HTR-8/SVneo (cell line): ENCODE results near the gene MYO3B.
"Not testable (repeated sequence)": the region's sequence is repeated elsewhere in the genome, so short reads cannot be mapped to it uniquely, and the experiment has no call there.

ENCODE experiments used
- DNase-seq: peaks from one replicate; pipeline ENCODE4 v3.0.0; 2011; ENCODE audit warnings: low spot score, mixed read lengths; ENCODE audit not compliant: insufficient read length
- FAIRE-seq: peaks from 2 replicates; lab custom pipeline; 2011; peaks lifted over from hg19 to GRCh38; lab: Jason Lieb, UNC

Gene MYO3B

DNA sequence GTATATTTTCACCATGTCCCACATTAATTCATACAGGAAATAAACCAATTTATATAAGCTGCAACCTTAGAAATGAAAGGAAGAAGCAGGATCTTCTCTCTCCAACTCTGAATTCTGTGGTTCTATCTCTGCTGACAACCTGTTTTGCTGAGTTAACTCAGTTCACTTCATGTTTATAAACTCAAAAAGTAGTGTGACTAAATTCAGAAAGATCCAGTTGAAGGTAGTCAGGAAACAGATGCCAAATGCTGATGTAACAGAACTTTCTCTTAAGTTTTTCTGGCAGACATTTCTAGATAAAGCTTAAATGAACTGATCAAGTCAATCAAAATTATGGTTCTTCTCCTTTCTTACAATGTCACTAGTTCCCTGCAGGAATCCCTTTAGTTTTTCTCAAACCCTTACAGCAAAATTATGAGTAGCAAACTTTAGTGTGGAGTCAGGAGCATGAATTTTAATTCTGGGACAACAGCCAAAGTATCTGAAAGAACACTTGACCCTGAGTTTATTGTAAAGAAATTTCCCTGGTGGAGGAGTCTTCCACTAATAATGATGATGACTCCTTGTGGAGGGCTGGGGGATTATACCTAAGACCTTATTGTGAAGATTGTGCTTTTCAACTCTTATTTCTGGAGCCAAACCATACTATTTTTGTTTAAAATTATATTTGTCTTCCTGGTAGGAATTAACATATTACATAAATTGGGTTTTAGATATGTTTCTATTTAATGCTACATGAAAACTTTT, 216.9 kb downstream of the MYO3B start:
- FAIRE-seq (no peak), DNase-seq (no peak)

DNA sequence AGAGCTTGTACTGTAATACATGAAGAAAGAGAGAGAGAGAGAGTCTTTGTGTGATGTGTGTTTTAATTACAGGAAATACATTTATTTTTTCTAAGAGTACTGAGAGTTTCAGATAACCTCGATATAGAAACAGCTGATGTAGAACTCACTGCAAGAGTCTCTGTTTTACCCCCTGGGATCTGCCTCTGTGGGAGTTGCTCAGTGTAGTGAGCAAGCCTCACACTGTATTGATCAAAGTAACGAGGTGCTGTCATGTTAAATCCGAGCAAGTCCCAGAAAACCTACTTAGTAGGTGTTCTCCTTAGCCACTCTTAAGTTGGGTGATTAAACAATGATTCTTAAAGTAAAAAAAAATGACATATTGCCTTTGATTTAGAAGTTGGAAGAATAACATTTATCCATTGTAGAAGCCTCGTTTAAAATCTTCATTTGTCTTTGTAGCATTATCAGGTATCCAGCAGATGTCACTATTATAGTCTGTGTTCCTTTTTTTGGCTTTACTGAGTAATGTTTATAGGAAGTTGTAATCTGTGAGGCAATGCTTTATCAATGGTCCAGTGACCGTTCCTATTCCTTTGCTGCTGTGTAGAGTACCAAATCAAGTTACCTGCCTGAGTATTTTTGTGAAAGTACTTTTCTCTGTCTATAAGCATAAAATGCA, 219.0 kb downstream of the MYO3B start:
- no peak for FAIRE-seq
- peak; percentile 18 for DNase-seq

DNA sequence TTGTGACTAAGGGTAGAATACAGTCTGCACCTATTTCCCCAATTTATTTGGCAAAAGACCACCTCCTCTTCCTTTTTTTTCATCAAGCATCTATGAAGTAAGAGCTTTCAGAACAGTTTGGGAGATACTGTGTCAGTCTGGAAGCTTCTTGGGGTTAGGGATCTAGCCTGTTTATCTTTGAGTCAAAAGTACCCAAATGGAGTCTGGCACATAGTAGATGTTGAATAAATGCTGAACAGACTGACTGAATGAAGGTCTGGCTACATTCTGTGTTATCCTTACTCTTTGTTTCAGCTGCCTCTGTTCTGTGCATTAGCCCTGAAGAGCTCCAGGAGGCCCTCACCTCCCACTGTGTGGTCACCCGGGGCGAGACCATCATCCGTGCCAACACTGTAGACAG, 223.2 kb downstream of the MYO3B start:
- FAIRE-seq, result no peak

DNA sequence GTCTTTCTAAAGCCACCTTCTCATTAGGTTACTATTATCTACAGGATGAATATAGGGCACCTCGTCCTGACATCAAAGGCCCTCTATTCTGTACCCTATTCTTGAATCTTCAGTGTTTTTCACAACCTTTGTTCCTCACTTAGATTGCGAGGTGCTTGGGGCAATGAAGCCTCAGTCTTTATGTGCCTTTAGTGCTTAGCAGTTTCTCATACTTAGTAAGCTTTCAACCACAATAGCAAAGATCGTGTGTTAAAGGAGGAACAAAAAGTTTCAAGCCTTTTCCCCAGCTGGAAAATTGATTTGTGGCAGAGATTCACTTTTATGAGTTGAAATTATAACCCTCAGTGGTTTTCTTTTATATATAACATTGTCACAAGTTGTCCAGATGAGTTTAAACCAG, 226.9 kb downstream of the MYO3B start:
- DNase-seq (no peak), FAIRE-seq (no peak)

More for the DNA sequence above, 223.2 kb downstream of the MYO3B start:
- DNase-seq, result no peak

DNA sequence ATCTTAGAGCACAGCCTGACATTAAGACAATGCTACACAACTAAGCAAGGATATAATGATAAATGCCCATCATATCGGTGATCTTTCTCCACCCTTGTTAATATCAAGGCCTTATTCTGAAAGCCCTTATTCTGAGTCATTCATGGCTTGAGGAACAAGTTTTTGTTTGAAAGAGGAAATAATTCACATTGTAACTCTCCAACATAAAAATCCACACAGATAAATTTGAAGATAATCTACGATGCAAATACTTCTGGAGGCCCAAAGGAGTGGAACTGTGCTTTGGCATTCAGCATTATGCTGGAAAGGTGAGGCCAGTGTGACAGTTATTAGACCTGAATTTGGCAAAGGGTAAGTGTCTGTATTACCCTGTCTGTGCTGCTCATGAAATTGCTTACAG, 227.4 kb downstream of the MYO3B start:
- DNase-seq (no peak), FAIRE-seq (no peak)

DNA sequence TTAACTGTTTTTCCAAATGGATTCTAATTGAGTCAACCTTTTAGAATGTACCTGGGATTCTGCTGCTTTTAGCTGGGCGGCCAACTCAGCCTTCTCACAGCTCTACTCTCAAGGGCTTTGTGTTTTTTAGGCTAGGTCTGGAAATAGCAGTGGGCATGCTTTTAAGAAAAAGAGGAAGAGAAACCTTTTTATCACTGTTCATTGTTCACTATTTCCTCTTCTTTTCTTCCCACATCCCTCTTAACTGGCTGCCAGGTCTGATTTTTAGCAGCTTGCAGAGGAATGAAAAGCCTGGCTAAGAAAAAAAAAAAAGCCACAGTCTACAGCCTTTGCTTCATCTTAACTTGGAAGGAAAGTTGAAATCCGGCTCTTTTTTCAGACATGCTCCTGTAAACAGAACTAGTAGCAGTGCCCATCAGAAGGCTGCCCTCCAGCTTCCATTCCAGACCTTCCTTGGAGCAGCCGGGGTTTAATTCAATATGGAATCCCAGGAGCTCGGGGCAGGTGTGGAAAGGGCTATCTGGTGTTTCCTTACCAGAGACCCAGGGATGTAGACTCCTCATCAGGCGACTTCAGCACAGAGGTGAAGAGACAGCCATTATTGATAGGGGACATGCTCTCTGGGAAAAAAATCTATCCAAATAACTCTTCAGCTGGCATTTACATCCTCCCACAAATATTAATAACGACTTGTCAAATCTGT, 230.7 kb downstream of the MYO3B start:
- DNase-seq (no peak), FAIRE-seq (no peak)

DNA sequence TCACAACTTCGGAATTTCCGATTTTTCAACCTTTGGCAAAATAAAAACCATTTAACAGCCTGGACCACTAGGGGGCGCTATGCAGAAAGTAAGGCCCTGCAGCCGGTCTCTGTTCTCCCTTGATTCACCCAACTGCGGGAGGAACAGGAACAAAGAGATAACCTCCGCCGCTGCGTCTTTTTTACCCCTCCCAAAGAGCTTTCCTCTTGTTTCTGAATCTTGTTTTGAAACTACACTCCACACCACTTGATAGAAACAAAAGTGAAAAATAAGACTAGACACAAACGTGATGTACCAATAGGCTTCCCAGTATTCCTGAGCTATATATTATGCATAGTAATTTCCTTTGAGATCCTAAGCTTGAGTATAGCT, 231.2 kb downstream of the MYO3B start:
- FAIRE-seq, result no peak
- DNase-seq, result peak; percentile 47

DNA sequence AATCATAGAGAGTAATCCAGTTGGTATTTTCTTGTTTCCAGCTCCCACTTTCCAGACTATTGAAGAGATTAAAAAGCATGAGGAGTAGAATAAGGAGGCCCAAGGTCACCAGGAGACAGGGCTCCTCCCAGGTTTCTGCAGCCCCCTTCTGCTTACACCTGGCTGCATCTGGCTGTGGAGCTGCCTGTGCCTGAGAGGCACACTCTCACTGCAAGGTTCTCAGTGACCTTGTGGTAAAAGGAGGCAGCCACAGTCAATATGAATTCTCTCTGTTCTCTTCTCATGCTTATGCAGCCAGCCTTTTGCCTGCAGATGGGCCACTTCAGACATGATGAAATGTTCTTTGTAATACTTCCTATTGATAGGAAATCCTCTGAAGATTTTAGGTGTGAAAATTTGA, 233.7 kb downstream of the MYO3B start:
- FAIRE-seq, result no peak

DNA sequence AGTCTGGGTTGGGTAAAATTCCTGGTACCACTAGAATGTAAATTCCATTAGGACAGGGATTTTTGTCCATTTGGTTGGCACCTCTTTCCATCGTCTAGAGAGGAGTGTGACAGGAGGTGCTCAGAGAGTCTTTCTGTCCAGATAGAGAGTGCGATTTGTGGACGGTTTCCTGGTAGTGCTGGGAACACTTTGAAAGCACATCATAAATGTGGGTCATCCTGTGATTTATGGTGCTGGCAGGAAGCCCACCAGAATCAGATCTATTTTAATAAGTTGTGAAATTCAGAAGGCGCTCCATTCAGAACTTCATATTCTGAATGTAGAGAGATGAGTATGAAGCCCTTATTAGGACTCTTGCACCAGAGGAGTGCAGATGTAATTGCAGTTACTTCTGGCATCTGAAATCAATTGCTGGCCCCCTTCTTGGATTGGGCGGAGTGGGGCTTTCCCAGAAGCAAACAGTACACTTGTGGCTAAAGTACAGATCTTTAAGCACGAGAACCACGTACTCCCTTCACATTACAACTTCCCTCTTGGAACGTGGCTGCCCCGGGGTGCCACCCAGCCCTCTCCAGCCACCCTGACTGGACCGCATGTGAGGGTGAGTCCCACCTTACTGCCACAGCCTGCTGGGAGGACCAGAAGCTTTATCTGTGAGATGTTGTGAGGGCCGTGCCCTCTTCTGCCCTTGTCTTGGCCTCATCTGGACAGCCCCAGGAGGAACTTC, 243.2 kb downstream of the MYO3B start:
- DNase-seq (no peak), FAIRE-seq (no peak)

More for the DNA sequence above, 233.7 kb downstream of the MYO3B start:
- DNase-seq, result no peak

DNA sequence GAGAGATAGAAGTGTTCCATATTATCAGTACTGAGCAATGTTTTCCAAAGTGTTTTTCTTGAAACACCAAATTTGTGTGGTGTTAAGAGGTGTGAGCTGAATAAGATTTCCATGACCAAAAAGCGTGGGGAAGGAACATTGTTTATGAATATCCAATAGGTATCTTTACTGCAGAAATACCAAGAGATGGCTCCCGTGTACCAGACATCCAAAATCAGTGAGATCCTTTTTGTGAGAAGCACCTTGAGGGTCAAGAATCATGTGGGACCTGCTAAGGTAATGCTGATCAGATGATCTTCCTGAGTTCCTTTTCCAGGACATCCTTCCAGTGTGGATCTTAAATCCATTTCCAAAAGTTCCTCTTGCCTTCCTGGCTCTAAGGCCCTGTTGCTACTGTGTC, 246.0 kb downstream of the MYO3B start:
- DNase-seq, result no peak
- no peak for FAIRE-seq

DNA sequence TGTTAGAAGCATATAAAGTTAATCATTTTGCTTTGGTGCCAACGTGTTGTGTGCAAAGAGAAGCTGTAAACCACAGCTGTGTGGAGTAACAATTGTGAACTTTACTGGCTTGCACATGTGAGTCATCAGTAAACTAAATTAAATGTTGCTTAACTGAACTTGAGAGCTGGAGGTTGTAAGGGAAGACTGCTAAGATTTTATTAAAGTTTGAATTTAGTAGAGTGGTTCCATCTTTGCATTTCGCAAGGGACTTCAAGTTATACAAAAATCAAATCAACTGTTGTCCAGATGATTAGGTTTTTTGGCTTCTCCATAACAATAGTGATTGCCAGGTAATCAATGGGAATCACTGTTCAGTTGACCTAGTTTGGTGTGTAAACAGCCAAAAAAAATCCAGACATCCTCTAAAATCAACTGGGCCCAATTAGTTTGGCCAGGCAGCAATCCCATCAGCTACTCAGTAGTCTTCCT, 247.4 kb downstream of the MYO3B start:
- FAIRE-seq, result no peak
- no peak for DNase-seq

DNA sequence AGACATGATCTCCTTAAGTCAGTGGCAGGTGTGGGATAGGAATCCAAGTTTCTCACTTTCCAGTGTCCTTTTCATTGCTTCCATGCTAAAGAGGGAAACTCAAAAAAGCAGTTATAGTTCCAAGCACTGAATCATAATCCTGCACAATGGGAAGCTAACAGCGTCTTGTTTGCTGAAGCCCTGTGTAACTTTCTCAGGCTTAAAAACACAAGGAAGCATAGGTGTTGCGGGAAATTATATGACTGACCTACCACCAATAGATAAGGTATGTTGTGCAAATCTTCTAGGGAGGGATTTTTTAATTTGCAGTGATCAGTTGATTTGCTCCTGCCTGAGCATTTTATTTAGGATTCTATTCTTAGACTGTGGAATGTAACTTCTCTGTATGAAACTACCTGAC, 250.9 kb downstream of the MYO3B start:
- DNase-seq, result no peak
- no peak for FAIRE-seq

DNA sequence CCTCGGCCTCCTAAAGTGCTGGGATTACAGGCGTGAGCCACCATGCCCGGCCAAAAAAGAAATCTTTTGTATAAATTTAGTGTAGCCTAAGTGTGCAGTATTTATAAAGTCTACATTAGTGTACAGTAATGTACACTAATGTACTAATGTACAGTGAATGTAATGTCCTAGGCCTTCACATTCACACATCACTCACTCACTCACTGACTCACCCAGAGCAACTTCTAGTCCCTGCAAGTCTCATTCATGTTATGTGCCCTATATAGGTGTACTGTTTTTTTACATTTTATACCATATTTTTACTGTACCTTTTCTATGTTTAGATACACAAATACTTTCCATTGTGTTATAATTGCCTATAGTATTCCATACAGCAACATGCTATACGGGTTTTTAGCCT, 254.9 kb downstream of the MYO3B start:
- FAIRE-seq (no peak), DNase-seq (no peak)

DNA sequence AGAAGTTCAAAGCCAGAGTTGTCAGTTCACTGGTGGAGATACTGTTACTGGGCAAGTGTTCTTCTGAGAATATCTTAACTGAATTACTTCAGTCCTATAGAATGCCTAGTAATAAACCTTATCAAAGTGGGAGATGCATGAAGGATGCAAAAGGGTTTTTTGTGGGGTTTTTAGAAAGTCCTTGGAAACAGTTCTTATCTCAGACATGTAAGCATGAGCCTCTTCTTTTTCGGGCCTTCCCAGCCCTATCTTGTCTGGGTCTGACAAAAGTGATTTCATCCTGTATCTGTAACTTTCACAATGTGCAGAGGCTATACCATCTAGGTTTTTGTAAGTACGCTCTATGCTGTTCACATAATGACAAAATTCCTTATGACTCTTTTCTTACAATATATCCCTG, 255.5 kb downstream of the MYO3B start:
- no peak for FAIRE-seq
- DNase-seq, result no peak

DNA sequence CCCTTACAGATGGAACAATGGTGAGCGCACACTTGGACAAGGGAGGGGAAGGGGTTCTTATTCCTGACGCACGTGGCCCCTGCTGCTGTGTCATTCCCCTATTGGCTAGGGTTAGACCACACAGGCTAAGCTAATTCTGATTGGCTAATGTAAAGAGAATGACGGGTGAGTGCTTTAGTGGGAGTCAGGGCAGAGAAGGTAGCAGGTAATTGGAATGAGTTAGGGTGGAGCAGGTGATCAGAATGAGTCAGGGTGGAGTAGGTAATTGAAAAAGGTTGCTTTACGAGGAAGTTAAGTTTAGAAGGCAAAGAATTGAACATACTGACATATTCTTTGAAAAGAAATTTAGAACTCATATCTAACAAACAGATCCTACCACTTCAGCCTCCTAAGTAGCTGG, 256.4 kb downstream of the MYO3B start:
- DNase-seq, FAIRE-seq: not testable (repeated sequence)

DNA sequence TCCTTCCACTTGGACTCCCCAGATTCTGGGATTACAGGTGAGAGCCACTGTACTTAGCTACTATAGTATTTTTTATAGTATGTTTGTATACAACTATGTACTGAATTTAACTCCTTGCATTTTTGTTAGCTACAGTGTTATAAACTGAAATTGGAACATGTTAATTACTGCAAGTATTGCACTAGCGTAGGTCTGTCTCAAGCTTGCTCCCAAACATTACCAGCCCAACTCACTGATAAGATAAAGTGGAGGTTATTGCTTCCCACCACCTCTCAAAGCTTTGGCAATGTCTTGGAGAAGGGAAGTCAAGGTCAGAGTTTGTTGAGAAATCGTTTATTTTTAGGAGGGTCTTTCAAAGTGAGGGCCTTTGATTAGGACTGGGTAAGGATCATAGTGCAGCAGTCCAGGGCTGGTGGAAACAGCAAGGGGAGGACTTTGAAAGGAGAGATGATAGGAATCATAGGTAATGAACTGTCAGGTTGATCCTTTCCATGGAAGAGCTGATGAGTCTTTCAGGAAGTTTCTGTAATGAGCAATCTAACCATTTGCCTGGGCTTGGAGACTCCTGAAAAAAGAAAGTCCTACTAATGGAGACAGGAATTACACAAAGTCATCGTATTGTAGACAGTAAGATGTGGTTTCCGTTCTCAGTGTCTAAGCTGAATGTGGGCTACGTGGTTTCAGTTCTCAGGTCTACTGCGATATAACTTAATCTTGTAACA, 257.1 kb downstream of the MYO3B start:
- no peak for FAIRE-seq
- no peak for DNase-seq

DNA sequence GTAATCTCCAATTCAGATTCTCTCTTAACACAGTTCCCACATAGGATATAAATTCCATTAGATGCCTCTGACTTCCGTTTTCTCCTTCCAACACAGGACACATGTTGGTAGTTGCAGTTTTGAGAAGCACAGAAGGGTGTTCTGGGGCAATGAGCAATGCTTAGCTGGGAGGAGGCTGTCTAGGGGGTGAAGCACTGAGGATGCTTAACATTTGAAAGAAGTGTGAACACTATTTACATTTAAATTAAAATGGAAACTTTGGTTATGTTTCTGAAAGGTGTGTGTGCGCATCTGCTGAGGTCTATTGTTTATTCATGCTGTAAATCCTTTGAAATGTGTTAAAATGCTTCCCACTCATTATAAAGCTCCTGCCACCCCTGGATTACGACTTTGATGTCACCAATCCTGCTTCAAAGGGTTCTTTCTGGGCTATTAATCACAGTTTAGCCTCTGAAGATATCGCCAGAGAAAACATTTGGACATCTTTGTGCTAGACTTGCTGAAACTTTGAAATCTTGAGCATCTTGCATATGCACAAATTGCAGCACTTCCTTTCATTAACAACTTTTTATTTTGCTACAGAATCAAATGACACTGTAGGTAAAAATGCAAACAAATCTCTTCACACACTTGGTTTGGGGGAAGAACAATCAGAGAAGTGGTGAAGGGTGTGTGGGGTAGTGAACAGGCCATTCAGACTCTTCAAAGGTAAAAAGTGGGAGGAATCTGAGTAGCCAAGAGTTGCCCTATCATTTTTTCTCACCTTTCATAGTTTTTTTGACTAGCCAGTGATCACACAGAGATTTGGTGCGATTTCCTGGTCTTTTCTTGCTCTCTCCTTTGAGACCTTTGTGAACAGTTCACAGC, 258.4 kb downstream of the MYO3B start:
- FAIRE-seq (no peak), DNase-seq (no peak)

DNA sequence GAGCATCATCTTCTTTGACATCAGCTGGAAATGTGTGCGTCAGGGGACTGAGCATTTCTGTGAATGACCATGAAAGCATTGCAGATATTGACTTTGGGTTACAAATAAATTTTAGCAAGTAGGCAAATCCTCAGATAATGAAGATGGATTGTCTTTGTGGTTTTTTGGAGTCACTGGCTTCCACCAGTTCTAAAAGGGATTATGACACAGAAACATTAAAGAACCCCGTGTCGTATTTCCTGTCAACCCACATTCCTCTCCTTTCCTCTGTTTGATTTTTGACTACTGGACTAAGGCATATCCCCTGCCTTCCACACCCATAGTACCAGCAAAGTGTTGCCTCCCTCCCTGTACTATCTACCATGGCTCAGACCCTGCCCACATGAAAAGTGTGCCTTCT, 268.1 kb downstream of the MYO3B start:
- FAIRE-seq, result no peak
- DNase-seq, result no peak

DNA sequence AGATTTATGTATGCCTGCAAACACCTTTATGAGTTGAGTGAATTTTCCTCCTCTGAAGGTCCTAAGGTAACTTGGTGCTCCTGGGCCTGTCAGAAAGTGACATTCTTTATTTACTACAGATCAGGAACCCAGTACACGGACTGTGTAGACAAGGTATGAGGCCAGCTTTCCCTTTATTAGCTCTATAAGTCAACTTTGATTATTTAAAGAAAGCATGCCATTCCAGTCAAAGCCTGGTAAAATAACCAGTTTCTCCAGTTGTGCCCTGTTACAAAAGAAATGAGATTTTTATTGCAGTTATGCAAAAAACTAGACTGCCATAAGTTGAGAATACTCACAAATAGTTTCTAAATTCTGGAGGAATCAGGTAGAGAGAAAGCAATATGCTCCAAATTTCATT, 271.1 kb downstream of the MYO3B start:
- no peak for DNase-seq
- no peak for FAIRE-seq
